ENCODE results near the gene BBC3. TPM values are rescaled to one million over a fixed set of nuclear protein-coding genes. Genes with fewer than 3 reads are reported as not detected.

Gene BBC3
- total RNA-seq, 1 donor from 2014 or later, result 18.6 TPM

- Mint-ChIP-seq H3K27ac (ENCODE audit: unreplicated experiment) (no peak overlapping the region), H3K4me3 (ENCODE audit: unreplicated experiment) (no peak overlapping the region), H3K36me3 (ENCODE audit: low read depth, unreplicated experiment) (peaks cover 24% of the 10 kb centered on the region), H3K9me3 (ENCODE audit: unreplicated experiment) (no peaks in the 10 kb centered on the region), H3K27me3 (ENCODE audit: unreplicated experiment) (peaks cover 3% of the 10 kb centered on the region), H3K4me1 (ENCODE audit: unreplicated experiment) (peaks cover 6% of the 10 kb centered on the region)
- no peak for DNase-seq (ENCODE audit: low spot score)
- TF ChIP-seq CTCF (IDR thresholded peaks at IDR 0.05; ENCODE audit: unreplicated experiment), result no peak
These were observed 47.4 kb downstream of the BBC3 start for GRCh38 chr19:47183601-47184000.

DNA sequence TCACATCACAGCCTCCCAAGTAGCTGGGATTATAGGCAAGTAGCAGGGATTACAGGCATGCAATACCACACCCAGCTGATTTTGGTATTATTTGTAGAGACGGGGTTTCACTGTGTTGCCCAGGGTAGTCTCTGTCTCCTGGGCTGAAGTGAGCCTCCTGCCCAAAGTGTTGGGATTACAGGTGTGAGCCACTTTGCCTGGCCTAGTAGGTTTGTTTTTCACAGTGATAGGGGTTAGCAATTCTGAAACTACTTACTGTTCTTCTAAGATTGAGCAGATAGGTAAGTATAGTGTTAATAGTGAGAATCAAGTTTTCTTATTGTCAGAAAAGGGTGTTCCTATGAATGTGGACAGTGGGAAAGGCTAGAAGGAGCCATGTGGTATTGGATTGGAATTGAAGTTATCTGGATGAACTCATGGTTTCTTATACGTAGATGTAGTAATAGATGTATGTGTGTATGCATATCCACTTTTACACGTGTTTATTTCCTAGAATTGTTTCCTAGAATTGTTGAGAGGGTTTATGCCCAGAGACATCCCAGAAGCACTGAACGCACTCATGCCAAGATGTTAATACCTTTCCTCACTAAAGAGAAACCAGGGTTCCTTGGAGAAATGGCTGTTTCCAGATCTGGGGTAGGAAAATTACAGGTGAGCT lies 51.2 kb downstream of the BBC3 start:
- TF ChIP-seq CTCF (IDR thresholded peaks at IDR 0.05; ENCODE audit: unreplicated experiment), result no peak

GRCh38 chr19:47176627-47177090 lies 54.3 kb downstream of the BBC3 start:
- no peak for DNase-seq (ENCODE audit: low spot score)
- no peak overlapping the region for H3K27ac Mint-ChIP-seq (ENCODE audit: unreplicated experiment)
- H3K36me3 Mint-ChIP-seq (ENCODE audit: low read depth, unreplicated experiment), result peaks cover 25% of the 10 kb centered on the region

More for the DNA sequence above, 51.2 kb downstream of the BBC3 start:
- H3K4me3 Mint-ChIP-seq (ENCODE audit: unreplicated experiment), result no peak overlapping the region
- DNase-seq (ENCODE audit: low spot score), result no peak
- H3K27me3 Mint-ChIP-seq (ENCODE audit: unreplicated experiment), result no peaks in the 10 kb centered on the region
- H3K4me1 Mint-ChIP-seq (ENCODE audit: unreplicated experiment), result no peaks in the 10 kb centered on the region
- peaks cover 21% of the 10 kb centered on the region for H3K36me3 Mint-ChIP-seq (ENCODE audit: low read depth, unreplicated experiment)
- peak overlapping the region; percentile 7 for H3K27ac Mint-ChIP-seq (ENCODE audit: unreplicated experiment)
- no peaks in the 10 kb centered on the region for H3K9me3 Mint-ChIP-seq (ENCODE audit: unreplicated experiment)

GRCh38 chr19:47176071-47176626 lies 54.9 kb downstream of the BBC3 start:
- Mint-ChIP-seq H3K4me3 (ENCODE audit: unreplicated experiment) (no peak overlapping the region), H3K4me1 (ENCODE audit: unreplicated experiment) (no peaks in the 10 kb centered on the region), H3K27me3 (ENCODE audit: unreplicated experiment) (no peaks in the 10 kb centered on the region), H3K36me3 (ENCODE audit: low read depth, unreplicated experiment) (peaks cover 25% of the 10 kb centered on the region), H3K9me3 (ENCODE audit: unreplicated experiment) (no peaks in the 10 kb centered on the region), H3K27ac (ENCODE audit: unreplicated experiment) (no peak overlapping the region)
- no peak for DNase-seq (ENCODE audit: low spot score)
- TF ChIP-seq CTCF (IDR thresholded peaks at IDR 0.05; ENCODE audit: unreplicated experiment), result no peak

More at GRCh38 chr19:47176627-47177090, 54.3 kb downstream of the BBC3 start:
- Mint-ChIP-seq H3K4me3 (ENCODE audit: unreplicated experiment) (no peak overlapping the region), H3K27me3 (ENCODE audit: unreplicated experiment) (no peaks in the 10 kb centered on the region), H3K4me1 (ENCODE audit: unreplicated experiment) (no peaks in the 10 kb centered on the region), H3K9me3 (ENCODE audit: unreplicated experiment) (no peaks in the 10 kb centered on the region)
- no peak for TF ChIP-seq CTCF (IDR thresholded peaks at IDR 0.05; ENCODE audit: unreplicated experiment)

Measured in endothelial cell (in vitro differentiated cells).